Measurements from ENCODE around the gene EPHB3. TPM values are rescaled to one million over a fixed set of nuclear protein-coding genes. Genes with fewer than 3 reads are reported as not detected.

The EPHB3 gene
- total RNA-seq, 1 donor from 2014 or later = 0.65 TPM

DNA sequence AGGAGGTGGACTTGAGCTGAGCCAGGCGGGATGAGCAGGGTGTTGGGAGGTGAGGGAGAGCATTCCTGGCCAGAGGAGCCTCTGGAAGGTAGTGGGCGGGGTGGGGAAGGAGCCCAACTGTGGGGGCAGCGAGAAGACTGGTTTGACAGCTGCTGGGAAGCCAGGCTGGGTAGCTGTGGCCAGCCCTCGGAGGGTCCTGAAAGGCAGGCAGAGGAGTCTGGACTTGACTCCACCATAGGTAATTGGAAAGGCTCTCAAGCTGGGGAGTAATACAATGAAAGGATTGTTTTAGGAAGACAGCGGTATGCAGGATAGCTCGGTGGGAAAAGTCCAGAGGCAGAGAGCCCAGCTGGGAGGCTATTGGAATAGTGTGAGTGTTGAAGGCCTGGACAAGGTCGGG lies 17.2 kb downstream of the EPHB3 start:
- ATAC-seq = no peak
- DNase-seq (ENCODE audit: low spot score) = no peak

DNA sequence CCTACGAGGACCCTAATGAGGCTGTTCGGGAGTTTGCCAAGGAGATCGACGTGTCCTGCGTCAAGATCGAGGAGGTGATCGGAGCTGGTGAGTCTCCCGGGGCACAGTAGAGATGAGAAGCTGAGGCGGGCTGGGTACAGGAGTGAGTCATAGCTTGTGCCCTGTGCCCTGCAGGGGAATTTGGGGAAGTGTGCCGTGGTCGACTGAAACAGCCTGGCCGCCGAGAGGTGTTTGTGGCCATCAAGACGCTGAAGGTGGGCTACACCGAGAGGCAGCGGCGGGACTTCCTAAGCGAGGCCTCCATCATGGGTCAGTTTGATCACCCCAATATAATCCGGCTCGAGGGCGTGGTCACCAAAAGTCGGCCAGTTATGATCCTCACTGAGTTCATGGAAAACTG lies 17.9 kb downstream of the EPHB3 start:
- no peak for DNase-seq (ENCODE audit: low spot score)
- no peak for ATAC-seq

DNA sequence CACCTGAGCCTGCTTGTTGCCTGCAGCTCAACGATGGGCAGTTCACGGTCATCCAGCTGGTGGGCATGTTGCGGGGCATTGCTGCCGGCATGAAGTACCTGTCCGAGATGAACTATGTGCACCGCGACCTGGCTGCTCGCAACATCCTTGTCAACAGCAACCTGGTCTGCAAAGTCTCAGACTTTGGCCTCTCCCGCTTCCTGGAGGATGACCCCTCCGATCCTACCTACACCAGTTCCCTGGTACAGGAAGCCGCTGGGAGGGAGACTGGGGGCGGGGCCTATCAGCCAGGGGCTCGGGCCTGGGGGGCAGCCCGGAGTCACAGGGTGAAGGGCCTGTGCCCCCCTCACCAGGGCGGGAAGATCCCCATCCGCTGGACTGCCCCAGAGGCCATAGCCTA lies 18.8 kb downstream of the EPHB3 start:
- DNase-seq (ENCODE audit: low spot score) (no peak), ATAC-seq (no peak)

DNA sequence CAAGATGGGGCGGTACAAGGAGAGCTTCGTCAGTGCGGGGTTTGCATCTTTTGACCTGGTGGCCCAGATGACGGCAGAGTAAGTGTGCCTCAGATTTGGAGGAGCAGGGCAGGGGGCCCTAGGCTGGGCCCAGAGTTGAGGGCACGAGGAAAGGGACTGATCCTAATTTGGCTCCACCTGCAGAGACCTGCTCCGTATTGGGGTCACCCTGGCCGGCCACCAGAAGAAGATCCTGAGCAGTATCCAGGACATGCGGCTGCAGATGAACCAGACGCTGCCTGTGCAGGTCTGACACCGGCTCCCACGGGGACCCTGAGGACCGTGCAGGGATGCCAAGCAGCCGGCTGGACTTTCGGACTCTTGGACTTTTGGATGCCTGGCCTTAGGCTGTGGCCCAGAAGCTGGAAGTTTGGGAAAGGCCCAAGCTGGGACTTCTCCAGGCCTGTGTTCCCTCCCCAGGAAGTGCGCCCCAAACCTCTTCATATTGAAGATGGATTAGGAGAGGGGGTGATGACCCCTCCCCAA lies 19.8 kb downstream of the EPHB3 start:
- ATAC-seq = peak; percentile 86
- peak; percentile 89 for DNase-seq (ENCODE audit: low spot score)

DNA sequence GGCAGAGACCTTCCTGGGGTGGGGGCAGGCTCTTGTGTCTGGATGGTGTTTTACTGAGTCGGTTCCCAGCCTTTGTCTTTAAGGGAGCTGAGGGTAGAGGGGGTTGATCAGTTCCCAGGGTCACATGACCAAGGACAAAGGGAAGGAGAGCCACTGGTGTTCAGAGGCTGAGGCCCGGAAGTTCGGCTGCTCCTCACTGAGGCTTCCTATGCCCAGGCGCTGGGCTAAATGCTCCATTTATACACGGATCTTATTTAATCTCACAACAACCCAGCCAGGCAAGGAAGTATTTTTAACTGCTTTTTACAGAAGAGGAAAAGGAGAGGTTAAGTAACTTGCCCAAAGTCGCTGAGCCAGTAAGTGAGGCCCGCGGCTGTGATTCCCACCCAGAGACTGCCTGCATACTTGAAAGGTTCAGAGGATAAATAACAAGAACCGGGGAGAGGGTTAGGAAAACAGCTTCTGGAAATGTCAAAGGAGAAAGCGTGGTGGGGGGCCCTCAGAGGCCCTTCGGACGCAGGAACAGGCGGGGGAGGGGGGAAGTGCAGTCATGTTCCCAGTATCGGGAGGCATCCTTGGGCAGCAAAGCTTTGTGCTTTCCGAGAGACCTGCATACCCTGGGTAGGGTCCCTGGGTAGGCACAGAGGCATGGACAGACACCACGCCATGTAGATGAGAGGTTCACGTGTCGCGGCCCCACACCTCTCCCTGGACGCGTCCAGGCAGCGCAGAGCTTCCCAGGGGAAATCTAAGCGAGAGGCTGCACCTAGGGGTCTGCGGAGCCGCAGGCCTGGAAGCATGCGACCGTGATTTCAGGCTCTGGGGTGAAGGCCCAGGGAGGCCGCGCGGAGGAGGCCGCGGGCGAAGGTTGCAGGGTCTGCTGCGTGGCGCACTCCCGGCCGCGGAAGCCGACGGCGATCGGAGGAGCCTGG lies 21.3 kb downstream of the EPHB3 start:
- DNase-seq (ENCODE audit: low spot score) (no peak), ATAC-seq (no peak)

DNA sequence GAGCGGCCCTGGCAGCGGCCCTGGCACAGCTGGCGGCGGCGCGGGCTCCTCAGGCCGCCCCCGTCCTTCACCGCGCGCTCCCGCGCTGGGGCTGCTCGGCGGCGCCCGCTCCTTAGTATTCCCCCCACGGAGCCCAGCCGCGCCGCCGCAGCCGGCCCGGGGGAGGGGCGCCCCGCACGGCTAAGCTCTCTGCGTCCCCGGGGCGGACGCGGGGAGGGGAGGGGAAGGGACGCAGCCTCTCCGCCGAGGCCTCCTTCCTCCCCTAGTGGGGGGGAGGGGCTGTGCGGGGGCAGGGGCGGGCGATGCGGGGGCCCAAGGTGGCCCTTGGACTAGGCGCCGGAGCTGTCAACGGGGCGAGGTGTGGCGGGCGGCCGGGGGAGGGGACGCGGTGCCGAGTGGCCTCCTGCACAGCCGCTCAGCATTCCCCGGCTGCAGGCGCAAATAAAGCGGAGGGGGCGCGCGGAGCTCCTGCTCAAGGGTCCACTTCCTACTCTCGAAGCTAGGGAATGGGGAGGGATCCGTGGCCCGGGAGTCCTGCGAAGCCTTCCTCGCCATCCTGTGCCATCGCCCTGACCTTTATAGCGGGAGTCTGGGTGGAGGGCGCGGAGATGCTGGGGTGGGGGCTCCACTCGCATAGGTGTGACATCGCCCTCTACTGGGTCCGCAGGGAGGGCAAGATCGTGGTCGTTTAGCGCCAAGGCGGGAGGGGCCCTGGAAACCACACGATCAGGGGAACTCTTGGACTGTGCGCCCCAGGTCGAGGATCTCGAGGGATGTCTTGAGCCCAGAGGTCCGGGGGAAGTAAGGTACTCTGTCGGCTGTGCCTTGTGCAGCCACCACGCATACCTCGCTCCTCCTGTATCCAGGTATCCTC lies 22.2 kb downstream of the EPHB3 start:
- ATAC-seq (peak; percentile 25), DNase-seq (ENCODE audit: low spot score) (no peak)

DNA sequence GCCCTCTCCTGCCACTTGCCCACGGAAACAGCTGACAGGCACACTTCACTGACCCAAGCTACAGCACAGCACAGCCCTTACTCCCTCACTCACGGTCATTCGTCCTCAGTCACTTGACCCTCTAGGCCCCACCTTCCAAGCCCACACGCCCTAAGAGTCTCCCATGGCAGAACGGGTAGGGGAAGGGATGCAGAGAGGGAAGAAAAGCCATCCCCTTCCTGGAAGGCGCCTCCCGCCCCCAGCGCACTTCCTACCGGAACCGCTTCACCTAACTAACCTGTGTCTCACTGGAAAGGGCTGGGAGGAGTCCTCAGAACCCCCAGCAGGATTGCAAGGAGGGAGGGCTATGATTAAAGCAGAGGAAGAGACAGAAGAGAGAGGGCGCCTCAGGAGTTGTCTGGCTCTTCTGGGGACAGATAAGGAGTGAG lies 22.9 kb downstream of the EPHB3 start:
- no peak for DNase-seq (ENCODE audit: low spot score)
- ATAC-seq = no peak

DNA sequence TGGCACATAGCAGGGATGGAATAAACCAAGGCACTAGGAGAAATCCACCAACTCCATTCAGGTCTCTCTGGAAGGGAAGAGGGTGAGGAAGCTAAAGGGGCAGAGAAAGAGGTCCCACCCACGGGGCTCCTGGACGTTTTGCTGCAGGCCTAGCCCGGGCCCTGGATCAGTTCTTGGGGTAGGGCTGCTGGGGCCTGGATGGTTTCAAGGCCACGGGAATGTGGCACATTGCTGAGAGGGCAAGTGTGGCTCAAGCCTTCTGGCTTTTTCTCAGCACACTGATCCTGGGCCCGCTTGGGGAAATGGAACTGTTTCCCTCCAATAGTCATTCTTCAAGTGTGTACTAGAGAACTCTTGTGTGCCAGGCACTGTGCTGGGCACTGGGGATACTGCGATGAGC lies 24.0 kb downstream of the EPHB3 start:
- no peak for ATAC-seq
- DNase-seq (ENCODE audit: low spot score) = no peak

DNA sequence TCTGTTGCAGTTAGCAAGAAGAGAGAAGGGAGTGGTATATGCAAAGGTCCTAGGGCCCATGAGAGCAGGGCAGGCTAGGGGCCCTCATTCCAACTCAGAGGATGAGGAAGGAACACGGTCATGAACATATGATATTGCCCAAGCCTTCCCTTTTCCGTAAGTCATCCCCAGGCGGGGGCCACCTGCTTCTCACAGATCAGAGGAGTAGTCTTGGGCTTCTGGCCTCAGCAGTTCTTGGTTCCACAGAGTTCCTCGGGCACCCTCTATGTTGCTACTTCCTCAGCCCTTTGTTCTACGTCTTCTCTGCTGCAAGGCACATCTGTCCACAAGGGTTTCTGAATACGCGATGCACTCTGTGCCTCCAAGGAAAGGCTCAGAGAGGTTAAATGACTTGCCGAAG lies 25.3 kb downstream of the EPHB3 start:
- DNase-seq (ENCODE audit: low spot score) = no peak
- no peak for ATAC-seq

DNA sequence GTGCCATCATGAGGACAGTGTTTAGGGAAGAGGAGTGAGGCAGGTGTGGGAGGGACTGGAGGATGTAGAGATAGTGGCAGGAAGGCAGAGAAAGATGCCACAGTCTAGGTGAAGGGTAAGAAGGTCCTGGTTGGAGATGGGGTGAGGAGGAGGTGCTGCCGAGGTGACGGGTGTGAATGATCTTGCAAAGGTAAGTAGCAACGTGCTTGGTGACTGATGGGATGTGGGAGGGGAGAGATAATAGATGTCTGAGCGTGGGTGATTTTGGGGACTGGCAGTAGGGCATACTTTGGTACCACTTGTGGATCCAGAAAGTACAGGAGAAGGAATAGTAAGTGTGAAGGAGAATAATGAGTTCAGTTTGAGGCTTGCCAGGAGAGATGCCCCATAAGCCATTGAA lies 27.2 kb downstream of the EPHB3 start:
- DNase-seq (ENCODE audit: low spot score) (no peak), ATAC-seq (no peak)

DNA sequence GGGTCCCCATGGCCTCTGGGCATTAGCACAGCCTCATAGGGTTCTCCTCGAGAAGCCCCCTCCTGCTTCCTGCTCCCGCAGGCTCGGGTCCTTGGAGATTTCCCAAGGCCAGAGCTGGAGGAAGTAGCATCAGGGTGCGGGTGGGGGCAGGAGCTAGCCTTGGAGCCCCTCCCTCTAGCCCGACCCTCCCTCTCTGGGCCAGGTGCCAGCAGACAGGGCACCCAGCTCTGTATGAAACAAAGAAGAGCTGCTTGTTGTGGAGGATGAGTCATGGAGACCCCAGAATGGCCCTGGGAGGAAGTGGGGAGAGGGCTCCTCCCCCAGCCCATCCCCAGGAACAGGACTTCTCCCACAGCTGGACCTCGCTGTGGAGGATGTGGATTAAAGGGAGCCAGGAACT lies 29.2 kb downstream of the EPHB3 start:
- ATAC-seq = no peak
- DNase-seq (ENCODE audit: low spot score) = no peak

DNA sequence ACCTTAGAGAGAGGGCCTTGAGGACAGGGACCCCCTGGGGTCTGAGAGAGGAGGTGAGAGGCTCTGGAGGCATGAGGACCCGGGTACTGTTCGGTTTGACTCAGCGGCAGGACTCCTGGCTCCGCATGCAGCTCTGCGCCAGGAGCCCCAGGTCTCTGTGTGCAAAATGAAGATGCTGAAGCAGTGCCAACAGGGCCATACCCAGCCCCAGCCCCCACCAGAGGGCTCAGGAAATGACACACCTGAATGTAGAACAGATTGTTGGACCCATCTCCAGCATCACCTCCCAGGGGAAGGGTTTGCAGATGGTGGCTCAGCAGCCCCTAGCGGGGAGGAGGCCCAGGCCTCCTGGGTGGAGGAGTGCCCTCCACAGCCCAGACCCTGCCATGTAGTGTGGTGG lies 30.2 kb downstream of the EPHB3 start:
- no peak for ATAC-seq
- no peak for DNase-seq (ENCODE audit: low spot score)

DNA sequence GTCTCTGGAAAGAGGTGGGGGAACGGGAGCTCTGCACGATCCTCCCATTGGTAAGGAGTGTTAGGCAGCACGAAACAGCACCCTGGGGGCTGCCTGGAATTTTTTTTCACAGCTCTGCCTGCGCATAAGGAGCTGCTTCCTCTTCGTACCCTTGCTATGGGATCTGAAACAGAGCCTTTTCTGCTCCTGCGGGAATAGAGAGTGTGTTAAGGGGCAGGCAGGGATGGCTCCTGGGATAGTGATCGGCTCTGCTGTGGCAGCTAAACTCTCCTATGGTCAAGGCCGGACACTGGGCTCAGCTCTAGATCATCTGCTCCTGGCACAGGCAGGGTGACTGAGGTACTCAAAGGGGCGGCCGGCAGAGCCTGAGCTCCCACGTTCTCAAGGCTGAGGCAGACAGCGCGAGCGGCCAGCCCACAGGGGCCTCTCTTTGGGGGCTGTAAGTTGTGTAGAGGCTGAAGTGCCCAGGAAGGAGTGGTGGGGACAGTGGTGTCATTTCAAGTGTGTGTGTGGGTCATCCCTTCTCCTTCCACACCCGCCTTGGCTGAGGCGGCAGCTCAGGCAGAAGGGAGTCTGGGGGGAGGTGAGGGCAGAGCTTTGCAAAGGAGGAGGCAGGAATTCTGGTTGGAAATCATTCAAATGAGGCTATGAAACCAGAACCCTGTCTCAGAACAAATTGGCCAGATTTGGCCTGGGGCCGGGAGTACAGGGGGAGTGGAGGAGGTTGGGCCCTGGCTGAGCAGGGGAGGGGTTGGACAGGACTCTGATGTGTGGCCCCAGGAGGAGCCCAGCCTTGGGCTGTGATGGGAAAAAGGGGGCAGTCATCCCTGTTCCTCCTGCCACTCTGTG lies 31.0 kb downstream of the EPHB3 start:
- no peak for DNase-seq (ENCODE audit: low spot score)
- peak; percentile 13 for ATAC-seq

DNA sequence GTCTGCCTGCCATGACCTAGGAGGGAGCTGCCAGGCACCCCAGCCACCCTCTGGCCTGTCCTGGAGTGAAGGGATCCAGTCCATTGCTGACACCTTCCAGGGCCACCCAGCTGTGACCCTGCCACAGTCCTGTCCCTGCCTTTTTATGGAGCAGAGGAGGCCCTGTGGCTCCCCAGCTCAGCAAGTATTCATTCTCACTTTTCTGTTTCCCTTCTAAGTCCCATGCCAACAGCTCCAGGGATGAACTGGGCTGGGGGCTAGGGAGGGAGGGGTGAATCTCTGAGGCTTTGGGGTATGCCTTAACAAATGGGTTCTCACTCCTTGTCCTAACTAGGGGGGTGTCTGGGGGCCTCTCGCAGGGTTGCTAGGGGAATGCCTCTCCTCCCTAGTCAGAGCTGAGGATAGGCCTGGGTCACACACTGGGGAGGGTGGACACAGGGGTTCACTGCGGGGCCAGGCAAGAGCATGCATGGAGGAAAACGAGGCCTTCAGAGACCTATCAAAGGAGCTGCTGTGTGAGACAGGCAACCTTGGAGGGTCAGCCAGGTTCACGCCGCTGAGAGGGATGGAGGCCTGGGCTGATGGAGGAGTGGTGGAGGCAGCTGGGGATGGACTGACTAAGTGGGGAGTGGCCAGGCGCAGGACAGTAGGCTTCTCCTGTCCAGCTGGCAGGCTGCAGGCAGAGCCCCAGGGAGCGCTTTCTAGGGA lies 31.8 kb downstream of the EPHB3 start:
- DNase-seq (ENCODE audit: low spot score) (no peak), ATAC-seq (peak; percentile 31)

DNA sequence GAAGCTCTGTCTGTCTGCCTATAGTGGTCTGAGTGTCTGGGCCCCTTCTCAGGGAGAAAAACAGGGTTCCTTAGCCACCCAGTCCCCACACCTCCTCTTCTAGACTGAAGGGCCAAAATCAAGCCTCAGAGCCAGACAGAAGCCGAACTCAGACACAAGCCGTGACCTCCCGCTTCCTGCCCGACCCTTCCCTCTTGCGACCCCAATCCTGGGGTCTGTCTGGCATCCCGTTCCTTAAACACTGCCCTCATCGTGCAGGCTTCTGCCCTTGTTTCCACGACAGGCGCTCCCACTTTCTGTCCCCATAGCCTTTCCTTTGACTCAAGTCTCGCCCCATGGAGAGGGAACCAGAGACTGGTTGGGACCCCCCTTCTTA lies 32.3 kb downstream of the EPHB3 start:
- DNase-seq (ENCODE audit: low spot score) (no peak), ATAC-seq (no peak)

DNA sequence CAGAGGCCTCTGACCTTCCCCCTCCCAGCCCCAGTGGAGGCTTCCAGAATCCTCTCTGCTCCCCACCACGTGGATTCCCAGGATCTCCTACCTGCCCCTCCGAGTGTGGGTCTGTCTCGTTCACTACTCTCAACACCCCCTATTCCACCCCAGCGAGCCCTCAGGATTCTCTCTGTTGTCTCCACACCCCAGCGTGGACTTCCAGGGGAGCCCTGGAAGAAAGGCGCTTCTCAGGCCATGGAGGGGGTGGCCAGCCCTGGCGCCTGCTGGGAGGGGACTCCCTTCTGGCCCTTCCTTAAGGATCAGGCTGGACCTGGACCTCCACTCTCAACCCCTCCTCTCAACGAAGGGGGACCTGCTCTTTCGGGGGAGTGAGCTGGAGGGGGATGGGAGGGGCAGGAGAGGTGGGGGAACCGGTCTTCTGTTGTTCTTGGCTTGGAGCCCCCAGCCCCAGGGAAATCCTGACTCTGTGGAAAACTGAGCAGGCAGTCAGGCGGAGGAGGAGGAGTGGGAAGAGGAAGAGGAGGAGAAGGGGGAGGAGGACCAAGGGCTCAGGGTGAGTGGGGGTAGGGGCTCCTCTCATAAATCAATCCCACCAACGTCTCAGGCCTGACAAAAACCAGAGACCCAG lies 32.9 kb downstream of the EPHB3 start:
- ATAC-seq = no peak
- no peak for DNase-seq (ENCODE audit: low spot score)

DNA sequence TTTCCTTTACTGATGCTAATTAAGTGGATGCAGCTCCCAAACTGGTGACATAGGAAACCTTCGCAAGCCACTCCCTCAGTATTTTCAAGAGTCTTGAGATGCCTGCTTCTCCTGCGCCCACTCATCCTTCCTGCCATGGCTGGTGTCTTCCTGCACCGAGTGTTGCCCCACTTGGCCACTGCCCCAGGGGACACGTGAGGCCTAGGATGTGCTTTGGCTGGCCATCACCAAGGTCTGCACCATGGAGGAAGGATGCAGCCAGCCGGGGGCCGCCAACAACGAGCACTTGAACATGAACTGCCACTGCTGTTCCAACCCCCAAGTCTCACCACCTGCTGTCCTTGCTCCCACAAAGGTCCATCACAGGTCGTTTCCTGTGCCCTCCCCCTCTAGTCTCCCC lies 34.1 kb downstream of the EPHB3 start:
- no peak for ATAC-seq
- DNase-seq (ENCODE audit: low spot score) = no peak

DNA sequence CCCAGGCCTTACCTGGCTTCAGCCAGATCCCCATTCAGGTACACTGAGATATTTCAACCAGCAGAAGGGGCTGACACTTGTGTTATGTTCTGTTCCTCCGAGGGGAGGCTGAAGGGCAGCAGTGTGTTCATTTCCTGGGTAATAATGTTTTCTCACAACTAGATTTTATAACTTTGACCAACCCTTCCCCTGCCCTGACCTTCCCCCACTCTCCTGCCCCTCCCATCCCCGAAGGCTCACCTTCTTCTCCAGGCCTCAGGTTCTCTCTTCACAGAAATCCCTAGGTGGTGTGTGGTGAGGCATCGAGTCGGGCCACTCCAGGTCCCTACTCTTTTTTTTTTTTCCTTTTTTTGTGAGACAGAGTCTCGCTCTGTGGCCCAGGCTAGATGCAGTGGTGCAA lies 34.6 kb downstream of the EPHB3 start:
- ATAC-seq (no peak), DNase-seq (ENCODE audit: low spot score) (no peak)

DNA sequence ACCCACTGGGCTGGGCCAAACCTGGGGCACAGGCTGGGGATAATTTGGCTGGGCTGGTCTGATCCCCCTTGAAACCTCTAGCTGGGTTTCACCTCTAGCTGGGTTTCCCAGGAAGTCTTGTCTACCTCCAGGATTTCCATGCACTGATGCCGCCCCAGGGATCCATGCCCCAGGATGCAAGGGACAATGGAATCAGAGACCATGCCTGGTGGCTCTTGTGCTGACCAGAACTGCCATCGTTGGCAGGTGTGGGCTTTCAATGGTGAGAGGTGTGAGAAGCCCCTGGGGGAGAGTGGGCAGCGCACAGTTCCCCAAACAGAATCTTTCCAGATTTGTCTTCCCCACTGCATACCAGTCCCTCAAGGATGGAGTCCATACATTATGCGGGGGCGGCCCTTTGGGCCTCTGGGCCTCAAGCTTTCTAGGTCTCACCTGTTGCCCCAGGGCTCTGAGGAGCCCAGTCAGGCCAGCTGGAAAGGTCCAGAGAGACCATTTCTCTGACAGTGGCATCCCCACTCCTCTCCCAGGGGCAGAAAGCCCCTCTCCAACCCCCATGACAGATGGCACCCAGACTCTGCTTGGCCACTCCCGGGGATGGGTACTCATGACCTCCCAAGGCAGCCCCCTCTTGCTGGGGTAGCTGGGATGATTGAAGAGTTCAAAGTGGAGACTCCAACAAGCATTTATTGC lies 35.4 kb downstream of the EPHB3 start:
- no peak for DNase-seq (ENCODE audit: low spot score)
- no peak for ATAC-seq

Measured in left lobe of liver (tissue), 2 donors.